HG03066 (cell line): ENCODE measurements around the gene GRIK2.
"Not testable (repeated sequence)": the region's sequence is repeated elsewhere in the genome, so short reads cannot be mapped to it uniquely, and the experiment has no call there.

Experiments used
- ATAC-seq: cut with Tn5 transposase; IDR thresholded peaks from one replicate; pipeline ENCODE4 v1.9.1; 2021; ENCODE audit warnings: low read depth; ENCODE audit not compliant: unreplicated experiment

GRIK2 gene

DNA sequence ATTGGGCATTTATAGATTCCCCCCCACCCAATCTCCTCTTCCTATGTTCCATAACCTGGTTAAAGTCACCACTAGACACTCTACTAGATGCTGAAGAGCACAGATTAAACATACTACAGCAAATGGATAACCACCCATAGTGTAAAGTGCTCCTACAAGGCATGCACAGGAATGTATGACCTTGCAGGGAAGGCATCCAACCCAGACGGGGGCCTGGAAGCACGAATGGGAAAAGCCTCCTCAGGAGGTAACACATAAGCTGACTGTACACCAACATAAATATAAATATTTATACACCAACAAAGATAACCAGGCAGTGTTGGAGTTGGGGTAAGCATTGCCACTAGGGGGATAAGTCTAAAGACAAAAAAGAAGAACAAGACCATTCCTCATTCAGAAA lies 691.7 kb downstream of the GRIK2 start:
- no peak for ATAC-seq

DNA sequence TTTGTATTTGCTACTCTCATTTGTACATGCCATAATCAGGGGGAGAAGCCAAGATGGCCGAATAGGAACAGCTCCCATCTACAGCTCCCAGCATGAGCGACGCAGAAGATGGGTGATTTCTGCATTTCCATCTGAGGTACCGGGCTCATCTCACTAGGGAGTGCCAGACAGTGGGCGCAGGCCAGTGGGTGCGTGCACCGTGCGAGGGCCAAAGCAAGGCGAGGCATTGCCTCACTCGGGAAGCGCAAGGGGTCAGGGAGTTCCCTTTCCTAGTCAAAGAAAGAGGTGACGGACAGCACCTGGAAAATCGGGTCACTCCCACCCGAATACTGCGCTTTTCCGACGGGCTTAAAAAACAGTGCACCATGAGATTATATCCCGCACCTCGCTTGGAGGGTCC lies 694.7 kb downstream of the GRIK2 start:
- ATAC-seq, result not testable (repeated sequence)

- ATAC-seq, result peak; percentile 77
These were observed 720.9 kb downstream of the GRIK2 start for GRCh38 chr6:102114402-102114801.

DNA sequence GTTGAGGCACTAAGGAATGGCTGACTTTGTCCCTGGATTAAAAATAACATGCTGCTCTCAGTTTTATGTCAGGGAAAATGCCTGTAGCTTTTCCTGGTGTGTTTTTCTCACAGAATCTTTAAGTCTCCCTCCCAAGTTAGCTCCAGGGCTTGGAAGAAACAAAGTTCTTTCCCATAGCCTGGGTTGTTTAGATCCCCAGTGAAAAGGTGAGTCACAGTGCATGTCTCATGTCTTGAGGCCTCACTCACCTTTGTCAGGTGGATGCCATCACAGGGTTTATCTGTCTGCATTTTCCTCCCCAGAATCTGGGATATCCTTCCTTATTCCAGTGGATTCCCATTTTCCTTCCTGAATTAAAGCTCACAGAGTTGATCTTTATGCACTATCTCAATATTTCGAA lies 722.4 kb downstream of the GRIK2 start:
- ATAC-seq, result no peak

GRCh38 chr6:102118034-102118433 lies 724.5 kb downstream of the GRIK2 start:
- ATAC-seq, result no peak
